HL-60 (cell line): ENCODE data around the gene SPTB.

Source experiments
- DNase-seq, 2 experiments: peaks; one replicate each; pipeline ENCODE4 v3.0.0-alpha.2; 2010 to 2020; ENCODE audit warnings: low read depth in 1 of 2, low spot score in 1 of 2
- H3K27ac ChIP-seq: fragments of 250-450 bp; sonication (Bioruptor Pico); replicated peaks from 2 replicates; pipeline ENCODE4 v1.5.1; 2020; ENCODE audit warnings: mild to moderate bottlenecking, moderate library complexity
- H3K27me3 ChIP-seq: fragments of 250-450 bp; sonication (Bioruptor Pico); 2 replicates; pipeline ENCODE4 v1.5.1; 2021; ENCODE audit warnings: mild to moderate bottlenecking, moderate library complexity; ENCODE audit not compliant: insufficient read depth, poor library complexity, severe bottlenecking
- H3K4me3 ChIP-seq: replicated peaks from 2 replicates; pipeline ENCODE4 v1.5.1; 2011; ENCODE audit warnings: mild to moderate bottlenecking, control low read depth, low read length; ENCODE audit not compliant: insufficient read depth
- CTCF ChIP-seq: IDR thresholded peaks from one replicate; pipeline ENCODE4 v1.5.1; 2011; ENCODE audit warnings: low read length, control low read depth, inconsistent platforms; ENCODE audit not compliant: insufficient read depth
- GABPA ChIP-seq: IDR thresholded peaks from 2 replicates; pipeline ENCODE4 v1.6.1; 2012; ENCODE audit warnings: low read depth
- POLR2AphosphoS5 ChIP-seq: IDR thresholded peaks from 2 replicates; pipeline ENCODE4 v1.6.1; 2012; ENCODE audit warnings: low read depth
- REST ChIP-seq: IDR thresholded peaks from 2 replicates; pipeline ENCODE4 v1.6.1; 2012; ENCODE audit warnings: low read depth; ENCODE audit not compliant: insufficient replicate concordance
- SPI1 ChIP-seq: IDR thresholded peaks from 2 replicates; pipeline ENCODE4 v1.6.1; 2012; ENCODE audit warnings: low read depth, mild to moderate bottlenecking, borderline replicate concordance

SPTB gene

DNA sequence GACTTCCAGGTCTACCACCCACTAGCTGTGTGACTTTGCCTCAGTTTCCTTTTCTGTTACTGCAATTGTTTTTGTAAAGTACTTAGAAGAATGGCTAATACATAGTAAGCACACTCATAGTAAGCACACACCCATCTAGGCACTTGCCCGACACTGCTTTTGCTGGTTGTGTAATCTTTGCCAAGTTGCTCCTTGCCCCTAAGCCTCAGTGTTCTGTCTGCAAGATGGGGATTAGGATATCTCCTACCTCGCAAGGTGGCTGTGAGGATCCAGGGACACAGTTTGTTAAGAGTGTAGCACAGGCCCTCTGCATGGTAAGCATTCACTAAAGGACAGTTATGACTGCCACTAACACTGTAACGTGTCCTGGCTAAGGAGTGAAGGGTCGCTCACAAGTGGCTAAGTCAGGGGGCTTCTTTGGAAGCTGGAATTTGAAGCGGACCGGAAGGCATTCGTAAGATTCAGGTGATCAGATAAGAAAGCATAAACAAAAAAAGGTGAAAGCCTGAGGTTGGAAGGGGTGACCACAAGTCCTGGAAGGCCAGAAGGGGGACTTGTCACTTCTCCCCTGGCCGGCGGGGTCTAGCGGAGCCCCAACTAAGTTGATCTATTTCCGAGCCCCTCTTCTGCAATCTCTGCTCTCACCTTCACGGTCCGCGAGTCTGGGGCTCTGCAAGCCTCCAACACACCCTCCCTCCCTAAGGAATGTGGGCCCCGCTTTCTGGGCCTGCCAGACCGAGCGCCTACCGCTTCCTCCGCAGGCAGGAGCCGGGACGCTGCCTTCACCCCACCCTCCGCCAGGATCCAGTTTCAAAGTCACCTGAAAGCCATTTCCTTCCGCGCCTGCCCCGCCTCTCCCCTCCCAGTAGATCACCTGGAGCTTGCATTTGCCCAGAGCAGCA lies 177.0 kb downstream of the SPTB start:
- Histone ChIP-seq H3K27me3 (no peaks in the 10 kb centered on the region), H3K4me3 (no peak overlapping the region), H3K27ac (no peak overlapping the region)
- TF ChIP-seq POLR2AphosphoS5 = no peak
- no peak for TF ChIP-seq REST
- no peak for TF ChIP-seq CTCF
- TF ChIP-seq GABPA = no peak
- no peak for TF ChIP-seq SPI1
- no peak for DNase-seq

- no peak overlapping the region for H3K27ac ChIP-seq
- no peaks in the 10 kb centered on the region for H3K27me3 ChIP-seq
- H3K4me3 ChIP-seq = no peak overlapping the region
- no peak for TF ChIP-seq REST
- no peak for TF ChIP-seq CTCF
- TF ChIP-seq POLR2AphosphoS5 = no peak
- no peak for DNase-seq
Observed at GRCh38 chr14:64701660-64702059, 178.0 kb downstream of the SPTB start.

DNA sequence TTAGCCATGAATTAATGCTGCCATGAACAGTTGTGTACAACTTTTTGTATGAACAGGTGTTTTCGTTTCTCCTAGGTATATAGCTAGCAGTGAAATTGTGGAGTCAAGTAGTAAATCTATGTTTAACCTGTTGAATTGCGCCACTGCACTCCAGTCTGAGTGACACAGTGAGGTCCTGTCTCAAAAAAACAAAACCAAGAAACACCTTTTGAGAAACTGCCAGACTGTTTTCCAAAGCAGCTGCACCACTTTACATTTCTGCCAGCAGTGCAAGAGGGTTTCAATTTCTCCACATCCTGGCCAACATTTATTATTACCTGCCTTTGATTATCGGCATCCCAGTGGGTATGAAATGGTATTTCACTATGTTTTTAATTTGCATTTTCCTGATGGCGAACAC lies 178.8 kb downstream of the SPTB start:
- no peak overlapping the region for H3K4me3 ChIP-seq
- DNase-seq = no peak
- TF ChIP-seq SPI1 (no peak), POLR2AphosphoS5 (no peak), GABPA (no peak), REST (no peak), CTCF (no peak)
- H3K27ac ChIP-seq = no peak overlapping the region
- H3K27me3 ChIP-seq = no peaks in the 10 kb centered on the region
